Hepatocyte (in vitro differentiated cells): ENCODE data around the gene SCGB1A1. TPM values are rescaled to one million over a fixed set of nuclear protein-coding genes. Genes with fewer than 3 reads are reported as not detected.

Experiments used
- DNase-seq: peaks from one replicate; pipeline ENCODE4 v3.0.0-alpha.2; 2016; ENCODE audit warnings: low spot score
- H2AFZ ChIP-seq: fragments of 200-600 bp; sonication (generic); 2 replicates; pipeline ENCODE4 v1.6.0; 2016; ENCODE audit warnings: antibody characterized with exemption, mild to moderate bottlenecking
- H3K27ac ChIP-seq: fragments of 200-600 bp; sonication (generic); 2 replicates; pipeline ENCODE4 v1.5.1; 2016; ENCODE audit warnings: mild to moderate bottlenecking
- H3K27me3 ChIP-seq: fragments of 200-600 bp; sonication (generic); 2 replicates; pipeline ENCODE4 v1.6.1; 2016
- H3K36me3 ChIP-seq: fragments of 200-600 bp; sonication (generic); replicated peaks from 2 replicates; pipeline ENCODE4 v1.5.1; 2016; ENCODE audit warnings: low read depth; ENCODE audit not compliant: insufficient read depth
- H3K4me1 ChIP-seq: fragments of 200-600 bp; sonication (generic); 2 replicates; pipeline ENCODE4 v1.5.1; 2016; ENCODE audit warnings: mild to moderate bottlenecking, moderate library complexity; ENCODE audit not compliant: insufficient read depth
- H3K4me2 ChIP-seq: fragments of 200-600 bp; sonication (generic); 2 replicates; pipeline ENCODE4 v1.6.0; 2016
- H3K4me3 ChIP-seq: fragments of 200-600 bp; sonication (generic); 2 replicates; pipeline ENCODE4 v1.5.1; 2016; ENCODE audit warnings: mild to moderate bottlenecking
- H3K79me2 ChIP-seq: fragments of 200-600 bp; sonication (generic); 2 replicates; pipeline ENCODE4 v1.6.0; 2017; ENCODE audit warnings: mild to moderate bottlenecking
- H3K9me2 ChIP-seq: fragments of 200-600 bp; sonication (generic); replicated peaks from 2 replicates; pipeline ENCODE4 v1.6.0; 2017; ENCODE audit warnings: mild to moderate bottlenecking; ENCODE audit not compliant: insufficient read depth
- H3K9me3 ChIP-seq: fragments of 200-600 bp; sonication (generic); 2 replicates; pipeline ENCODE4 v1.5.1; 2016; ENCODE audit warnings: low read depth, mild to moderate bottlenecking
- H4K20me1 ChIP-seq: fragments of 200-600 bp; sonication (generic); 2 replicates; pipeline ENCODE4 v1.6.0; 2016; ENCODE audit warnings: mild to moderate bottlenecking; ENCODE audit not compliant: insufficient read depth, poor library complexity, severe bottlenecking
- EZH2 ChIP-seq: fragments of 200-600 bp; sonication (generic); IDR thresholded peaks from 2 replicates; pipeline ENCODE4 v1.6.1; 2016; ENCODE audit warnings: antibody characterized with exemption, mild to moderate bottlenecking, borderline replicate concordance
- EZH2phosphoT487 ChIP-seq: fragments of 200-600 bp; sonication (generic); IDR thresholded peaks from one replicate; pipeline ENCODE4 v1.6.1; 2018; ENCODE audit warnings: antibody characterized with exemption, mild to moderate bottlenecking, low read depth, moderate library complexity; ENCODE audit not compliant: unreplicated experiment, severe bottlenecking
- WGBS: methylation state at CpG from one replicate; pipeline ENCODE4 v1.1.6; 2016; ENCODE audit warnings: low lambda C conversion rate; ENCODE audit errors: missing lambda C conversion rate; 5-methylcytosine and 5-hydroxymethylcytosine counted together
- polyA plus RNA-seq: library from polyadenylated mRNA; unstranded; fragments of >200 nt; fragmentation: Nextera tagmentation; extraction: Ambion mirVana; gene quantifications from 2 replicates; pipeline ENCODE4 v1.2.1, GENCODE V29; 2016
- total RNA-seq: library from RNA; depleted of rRNA; stranded (reverse); fragments of >200 nt; gene quantifications from 2 replicates; pipeline ENCODE4 v1.2.3, GENCODE V29; 2014
- TF ChIP-seq, protein P1 (sequence below): fragments of 200-600 bp; sonication (generic); IDR thresholded peaks from 2 replicates; pipeline ENCODE4 v1.5.1; 2016; ENCODE audit warnings: antibody characterized with exemption, mild to moderate bottlenecking; ENCODE audit not compliant: poor library complexity

Gene SCGB1A1
- total and polyA plus RNA-seq, 2 experiments from 2014 or later = not detected

DNA sequence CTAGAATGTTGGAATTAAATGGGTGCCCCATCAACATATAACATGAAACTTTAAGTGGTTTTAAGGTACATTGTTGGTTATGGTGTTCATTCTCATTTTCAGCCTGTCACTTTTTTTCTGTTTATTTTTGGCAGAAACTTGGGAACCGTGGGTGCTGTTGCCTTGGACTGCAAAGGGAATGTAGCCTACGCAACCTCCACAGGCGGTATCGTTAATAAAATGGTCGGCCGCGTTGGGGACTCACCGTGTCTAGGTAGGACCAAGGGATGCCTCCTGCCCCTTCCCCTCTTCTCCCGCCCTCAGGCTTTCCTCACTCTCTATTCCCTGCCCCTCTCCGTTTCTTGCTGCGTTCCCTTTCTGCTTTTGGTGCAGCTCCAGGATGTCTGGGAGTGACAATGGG, 29.8 kb upstream of the SCGB1A1 start:
- no peak for TF ChIP-seq EZH2
- no peak for TF ChIP-seq EZH2phosphoT487
- TF ChIP-seq, protein P1, sequence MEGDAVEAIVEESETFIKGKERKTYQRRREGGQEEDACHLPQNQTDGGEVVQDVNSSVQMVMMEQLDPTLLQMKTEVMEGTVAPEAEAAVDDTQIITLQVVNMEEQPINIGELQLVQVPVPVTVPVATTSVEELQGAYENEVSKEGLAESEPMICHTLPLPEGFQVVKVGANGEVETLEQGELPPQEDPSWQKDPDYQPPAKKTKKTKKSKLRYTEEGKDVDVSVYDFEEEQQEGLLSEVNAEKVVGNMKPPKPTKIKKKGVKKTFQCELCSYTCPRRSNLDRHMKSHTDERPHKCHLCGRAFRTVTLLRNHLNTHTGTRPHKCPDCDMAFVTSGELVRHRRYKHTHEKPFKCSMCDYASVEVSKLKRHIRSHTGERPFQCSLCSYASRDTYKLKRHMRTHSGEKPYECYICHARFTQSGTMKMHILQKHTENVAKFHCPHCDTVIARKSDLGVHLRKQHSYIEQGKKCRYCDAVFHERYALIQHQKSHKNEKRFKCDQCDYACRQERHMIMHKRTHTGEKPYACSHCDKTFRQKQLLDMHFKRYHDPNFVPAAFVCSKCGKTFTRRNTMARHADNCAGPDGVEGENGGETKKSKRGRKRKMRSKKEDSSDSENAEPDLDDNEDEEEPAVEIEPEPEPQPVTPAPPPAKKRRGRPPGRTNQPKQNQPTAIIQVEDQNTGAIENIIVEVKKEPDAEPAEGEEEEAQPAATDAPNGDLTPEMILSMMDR = no peak
- H3K4me2 ChIP-seq = no peak overlapping the region
- H3K4me3 ChIP-seq = no peak overlapping the region
- no peak for DNase-seq
- H3K27me3 ChIP-seq = no peaks in the 10 kb centered on the region
- no peaks in the 10 kb centered on the region for H3K9me3 ChIP-seq
- H4K20me1 ChIP-seq = no peaks in the 10 kb centered on the region
- WGBS = 86% methylated on average over 10 of the region's 11 CpGs
- no peaks in the 10 kb centered on the region for H3K79me2 ChIP-seq
- no peaks in the 10 kb centered on the region for H3K4me1 ChIP-seq
- H2AFZ ChIP-seq = no peak overlapping the region
- H3K27ac ChIP-seq = no peak overlapping the region
- no peaks in the 10 kb centered on the region for H3K9me2 ChIP-seq
- no peaks in the 10 kb centered on the region for H3K36me3 ChIP-seq

- TF ChIP-seq EZH2phosphoT487 (no peak), EZH2 (no peak)
- TF ChIP-seq, protein P1 = no peak
- Histone ChIP-seq H3K9me3 (no peaks in the 10 kb centered on the region), H3K4me2 (no peak overlapping the region), H3K79me2 (no peaks in the 10 kb centered on the region), H3K27ac (no peak overlapping the region), H3K4me1 (peaks cover 2% of the 10 kb centered on the region), H4K20me1 (no peaks in the 10 kb centered on the region), H3K4me3 (no peak overlapping the region), H3K36me3 (no peaks in the 10 kb centered on the region), H2AFZ (no peak overlapping the region), H3K27me3 (no peaks in the 10 kb centered on the region), H3K9me2 (no peaks in the 10 kb centered on the region)
- WGBS = 73% methylated on average over 5 of the region's 5 CpGs
- no peak for DNase-seq
These were observed 28.6 kb upstream of the SCGB1A1 start for GRCh38 chr11:62390237-62390636.

DNA sequence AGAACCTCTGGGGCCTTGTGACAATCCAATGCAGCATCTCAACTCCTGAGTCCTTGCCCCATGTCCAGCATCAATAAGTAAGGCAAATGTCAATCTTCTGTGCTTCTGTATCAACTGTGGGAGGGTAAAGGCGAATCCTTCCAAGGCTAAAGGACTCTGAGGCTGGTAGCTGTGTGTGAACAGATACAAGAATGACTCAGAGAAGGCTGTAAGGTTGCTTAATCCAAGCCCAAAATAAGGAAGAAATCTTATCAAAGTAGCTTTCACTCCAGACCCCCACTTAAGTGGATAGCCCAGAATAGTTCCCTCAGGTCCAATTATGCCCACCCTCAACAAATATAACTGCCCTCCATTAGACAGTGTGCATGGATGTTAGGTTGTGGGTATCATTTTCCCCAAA, 28.1 kb upstream of the SCGB1A1 start:
- Histone ChIP-seq H3K27me3 (no peaks in the 10 kb centered on the region), H3K4me3 (no peak overlapping the region), H4K20me1 (no peaks in the 10 kb centered on the region), H3K9me2 (no peaks in the 10 kb centered on the region), H3K9me3 (no peaks in the 10 kb centered on the region), H3K79me2 (no peaks in the 10 kb centered on the region), H3K36me3 (no peaks in the 10 kb centered on the region), H3K4me1 (peaks cover 5% of the 10 kb centered on the region), H3K27ac (no peak overlapping the region), H2AFZ (no peak overlapping the region), H3K4me2 (no peak overlapping the region)
- no peak for DNase-seq
- WGBS = 82% methylated on average over 1 of the region's 1 CpG
- TF ChIP-seq EZH2phosphoT487 (no peak), EZH2 (no peak)
- TF ChIP-seq, protein P1 = no peak
